SHP77 (cell line): Measurements from ENCODE around the gene SHC2.
"Not testable (repeated sequence)": the region's sequence is repeated elsewhere in the genome, so short reads cannot be mapped to it uniquely, and the experiment has no call there.

Experiments used
- DNase-seq, 2 experiments: peaks; one replicate each; lab custom pipeline; 2025; lab: John Stamatoyannopoulos, UW

SHC2 gene

DNA sequence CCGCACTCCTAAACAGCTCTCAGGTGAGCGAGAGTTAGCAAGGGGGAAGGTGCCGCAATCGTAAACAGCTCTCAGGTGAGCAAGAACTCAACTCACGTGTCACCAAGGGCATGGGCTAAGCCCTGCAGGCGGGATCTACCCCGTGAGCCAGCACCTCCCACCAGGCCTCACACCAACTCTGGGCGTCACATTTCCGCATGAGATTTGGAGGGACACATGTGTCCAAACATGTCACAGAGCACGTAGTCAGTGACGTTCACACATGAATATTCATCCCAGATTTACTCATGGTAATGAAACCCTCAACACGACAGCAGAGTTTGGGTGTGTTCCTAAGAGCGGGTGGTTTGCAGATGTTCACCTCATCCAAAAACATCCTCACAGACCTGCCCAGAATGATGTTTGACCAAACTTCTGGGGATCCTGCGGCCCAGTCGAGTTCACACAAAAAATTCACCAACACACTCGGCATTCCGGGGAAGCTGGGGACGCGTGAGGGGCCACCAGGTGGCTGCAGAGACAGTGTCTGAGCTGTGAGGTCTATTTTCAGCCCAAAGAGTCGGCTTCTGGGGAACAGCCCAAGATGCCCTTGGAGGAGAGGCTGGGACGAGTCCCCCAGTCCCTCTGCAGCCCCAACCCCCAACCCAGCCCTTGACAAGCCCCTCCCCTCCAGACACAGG is 71.4 kb downstream of the SHC2 start:
- no peak for DNase-seq

DNA sequence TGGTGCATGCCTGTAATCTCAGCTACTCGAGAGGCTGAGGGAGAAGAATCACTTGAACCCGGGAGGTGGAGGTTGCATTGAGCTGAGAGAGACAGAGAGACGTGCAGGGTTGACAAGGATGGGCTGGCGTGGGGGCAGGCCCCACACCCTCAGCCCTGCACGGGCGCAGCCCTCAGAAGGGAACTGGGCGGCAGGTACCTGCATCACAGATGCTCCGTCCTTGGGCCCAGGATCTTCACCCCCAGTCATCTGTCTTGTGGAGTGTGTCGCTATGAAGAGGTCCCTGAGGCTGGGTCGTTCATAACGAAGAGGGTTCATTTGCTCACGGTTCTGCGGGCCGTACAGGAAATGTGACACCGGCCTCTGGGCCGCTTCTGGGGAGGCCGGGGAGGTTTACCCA is 72.1 kb downstream of the SHC2 start:
- DNase-seq, result no peak

DNA sequence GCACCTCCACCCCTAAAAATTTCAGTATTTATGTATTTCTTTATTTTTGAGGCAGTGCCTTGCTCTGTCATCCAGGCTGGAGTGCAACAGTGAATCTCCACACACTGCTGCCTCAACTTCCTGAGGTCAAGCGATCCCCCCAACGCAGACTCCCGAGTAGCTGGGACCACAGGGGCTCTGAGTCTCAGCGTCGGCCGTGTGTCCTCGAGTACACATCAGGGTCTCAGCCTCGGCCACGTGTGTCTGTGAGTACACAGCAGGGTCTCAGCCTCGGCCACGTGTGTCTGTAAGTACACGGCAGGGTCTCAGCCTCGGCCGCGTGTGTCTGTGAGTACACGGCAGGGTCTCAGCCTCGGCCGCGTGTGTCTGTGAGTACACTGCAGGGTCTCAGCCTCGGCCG is 73.1 kb downstream of the SHC2 start:
- no peak for DNase-seq

DNA sequence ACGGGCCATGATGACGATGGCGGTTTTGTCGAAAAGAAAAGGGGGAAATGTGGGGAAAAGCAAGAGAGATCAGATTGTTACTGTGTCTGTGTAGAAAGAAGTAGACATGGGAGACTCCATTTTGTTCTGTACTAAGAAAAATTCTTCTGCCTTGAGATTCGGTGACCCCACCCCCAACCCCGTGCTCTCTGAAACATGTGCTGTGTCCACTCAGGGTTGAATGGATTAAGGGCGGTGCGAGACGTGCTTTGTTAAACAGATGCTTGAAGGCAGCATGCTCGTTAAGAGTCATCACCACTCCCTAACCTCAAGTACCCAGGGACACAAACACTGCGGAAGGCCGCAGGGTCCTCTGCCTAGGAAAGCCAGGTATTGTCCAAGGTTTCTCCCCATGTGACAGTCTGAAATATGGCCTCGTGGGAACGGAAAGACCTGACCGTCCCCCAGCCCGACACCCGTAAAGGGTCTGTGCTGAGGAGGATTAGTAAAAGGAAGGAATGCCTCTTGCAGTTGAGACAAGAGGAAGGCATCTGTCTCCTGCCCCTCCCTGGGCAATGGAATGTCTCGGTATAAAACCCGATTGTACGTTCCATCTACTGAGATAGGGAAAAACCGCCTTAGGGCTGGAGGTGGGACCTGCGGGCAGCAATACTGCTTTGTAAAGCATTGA is 74.1 kb downstream of the SHC2 start:
- DNase-seq, result not testable (repeated sequence)

DNA sequence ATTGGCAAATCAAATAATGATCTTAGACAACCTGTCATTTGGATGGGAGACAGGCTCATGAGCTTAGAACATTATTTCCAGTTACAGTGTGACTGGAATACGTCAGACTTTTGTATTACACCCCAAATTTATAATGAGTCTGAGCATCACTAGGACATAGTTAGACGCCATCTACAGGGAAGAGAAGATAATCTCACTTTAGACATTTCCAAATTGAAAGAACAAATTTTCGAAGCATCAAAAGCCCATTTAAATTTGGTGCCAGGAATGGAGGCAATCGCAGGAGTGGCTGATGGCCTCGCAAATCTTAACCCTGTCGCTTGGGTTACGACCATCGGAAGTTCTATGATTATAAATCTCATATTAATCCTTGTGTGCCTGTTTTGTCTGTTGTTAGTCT is 74.6 kb downstream of the SHC2 start:
- DNase-seq, result not testable (repeated sequence)

DNA sequence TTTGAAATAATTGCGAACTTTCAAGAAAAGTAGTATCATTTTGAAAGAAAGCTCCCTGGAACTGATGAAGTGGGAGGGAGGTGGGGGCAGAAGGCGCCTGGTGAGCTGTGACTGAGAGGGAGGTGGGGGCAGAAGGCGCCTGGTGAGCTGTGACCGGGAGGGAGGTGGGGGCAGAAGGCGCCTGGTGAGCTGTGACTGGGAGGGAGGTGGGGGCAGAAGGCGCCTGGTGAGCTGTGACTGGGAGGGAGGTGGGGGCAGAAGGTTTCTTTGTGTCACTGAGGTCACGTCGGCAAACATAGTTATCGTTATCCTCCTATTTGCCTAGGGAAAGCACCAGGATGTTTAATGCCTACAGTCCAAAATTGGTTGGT is 76.0 kb downstream of the SHC2 start:
- DNase-seq, result no peak

DNA sequence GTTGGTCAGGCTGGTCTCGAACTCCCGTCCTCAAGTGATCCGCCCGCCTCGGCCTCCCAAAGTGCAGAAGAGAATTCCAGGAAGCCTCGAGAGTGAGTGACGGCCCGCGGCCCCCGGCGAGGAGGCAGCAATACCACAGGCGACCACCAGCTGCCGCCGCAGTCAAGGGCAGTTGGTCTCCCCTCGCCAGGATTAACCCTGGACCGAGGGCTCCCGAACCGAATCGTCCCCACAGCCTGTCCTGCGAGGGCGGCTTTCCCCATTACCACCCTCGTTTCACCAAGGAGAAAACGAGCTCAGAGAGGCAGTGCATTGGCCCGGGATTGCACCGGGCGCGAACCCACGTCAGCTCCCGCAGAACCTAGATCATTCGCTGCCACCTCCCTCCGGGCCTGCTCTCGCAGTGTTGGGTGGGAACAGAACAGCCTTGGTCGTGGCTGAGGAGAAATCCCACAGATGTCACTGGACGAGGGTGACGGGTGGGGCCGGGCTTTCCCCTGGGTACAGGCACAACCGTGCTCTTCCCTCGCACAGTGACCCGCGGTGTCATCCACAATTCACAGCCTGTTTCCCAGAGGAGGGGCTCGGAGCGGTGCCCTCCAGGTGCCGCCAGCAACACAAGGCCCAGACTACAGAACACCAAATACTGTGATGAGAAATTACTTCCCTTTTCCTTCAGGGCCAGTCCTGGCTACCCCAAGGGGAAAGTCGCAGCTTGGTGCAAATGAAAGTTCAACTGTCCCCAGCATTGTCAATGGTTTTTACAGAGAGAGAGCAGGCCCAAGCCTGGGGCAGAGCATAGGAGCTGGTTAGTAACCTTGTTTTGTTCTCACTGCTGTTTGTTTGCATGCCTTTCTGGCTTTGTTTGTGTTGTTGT is 76.7 kb downstream of the SHC2 start:
- no peak for DNase-seq

DNA sequence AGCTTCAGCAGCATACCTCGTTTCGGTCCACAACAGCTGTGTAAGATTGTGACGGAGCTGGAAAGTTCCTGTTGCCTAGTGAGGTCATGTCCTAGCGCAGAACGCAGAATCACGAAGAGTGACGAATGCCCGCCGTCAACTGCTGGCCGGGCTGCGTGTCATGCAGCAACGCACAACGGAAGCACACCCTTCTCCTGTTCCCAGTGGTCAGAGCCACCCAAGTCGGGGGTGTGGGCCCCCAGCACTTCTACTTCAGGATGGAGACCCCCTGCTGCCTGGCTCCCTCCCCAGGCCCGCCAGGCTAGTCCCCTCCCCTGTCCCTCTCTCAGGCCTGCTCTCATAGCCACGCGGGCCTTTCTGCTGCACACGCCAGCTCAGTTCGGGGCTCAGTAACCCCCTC is 77.8 kb downstream of the SHC2 start:
- DNase-seq, result no peak

DNA sequence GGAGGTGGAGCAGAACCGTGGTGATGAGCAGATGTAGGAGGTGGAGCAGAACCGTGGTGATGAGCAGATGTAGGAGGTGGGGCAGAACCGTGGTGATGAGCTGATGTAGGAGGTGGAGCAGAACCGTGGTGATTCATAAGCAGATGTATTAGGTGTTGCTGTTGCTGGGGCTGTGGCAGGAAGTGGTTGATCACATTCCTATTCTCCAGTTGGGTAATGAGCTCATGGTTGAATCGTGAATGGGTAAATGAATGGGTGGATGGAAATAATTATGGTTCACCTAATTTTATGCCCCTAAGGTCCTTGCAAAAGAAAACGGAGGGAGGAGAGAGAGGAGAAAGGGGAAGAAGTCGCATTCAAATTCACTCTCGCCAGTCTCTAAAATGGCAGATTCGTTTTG is 78.3 kb downstream of the SHC2 start:
- not testable (repeated sequence) for DNase-seq

DNA sequence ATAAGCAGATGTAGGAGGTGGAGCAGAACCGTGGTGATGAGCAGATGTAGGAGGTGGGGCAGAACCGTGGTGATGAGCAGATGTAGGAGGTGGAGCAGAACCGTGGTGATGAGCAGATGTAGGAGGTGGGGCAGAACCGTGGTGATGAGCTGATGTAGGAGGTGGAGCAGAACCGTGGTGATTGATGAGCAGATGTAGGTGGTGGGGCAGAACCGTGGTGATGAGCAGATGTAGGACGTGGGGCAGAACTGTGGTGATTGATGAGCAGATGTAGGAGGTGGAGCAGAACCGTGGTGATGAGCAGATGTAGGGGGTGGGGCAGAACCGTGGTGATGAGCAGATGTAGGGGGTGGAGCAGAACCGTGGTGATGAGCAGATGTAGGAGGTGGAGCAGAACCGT is 78.9 kb downstream of the SHC2 start:
- DNase-seq, result not testable (repeated sequence)

DNA sequence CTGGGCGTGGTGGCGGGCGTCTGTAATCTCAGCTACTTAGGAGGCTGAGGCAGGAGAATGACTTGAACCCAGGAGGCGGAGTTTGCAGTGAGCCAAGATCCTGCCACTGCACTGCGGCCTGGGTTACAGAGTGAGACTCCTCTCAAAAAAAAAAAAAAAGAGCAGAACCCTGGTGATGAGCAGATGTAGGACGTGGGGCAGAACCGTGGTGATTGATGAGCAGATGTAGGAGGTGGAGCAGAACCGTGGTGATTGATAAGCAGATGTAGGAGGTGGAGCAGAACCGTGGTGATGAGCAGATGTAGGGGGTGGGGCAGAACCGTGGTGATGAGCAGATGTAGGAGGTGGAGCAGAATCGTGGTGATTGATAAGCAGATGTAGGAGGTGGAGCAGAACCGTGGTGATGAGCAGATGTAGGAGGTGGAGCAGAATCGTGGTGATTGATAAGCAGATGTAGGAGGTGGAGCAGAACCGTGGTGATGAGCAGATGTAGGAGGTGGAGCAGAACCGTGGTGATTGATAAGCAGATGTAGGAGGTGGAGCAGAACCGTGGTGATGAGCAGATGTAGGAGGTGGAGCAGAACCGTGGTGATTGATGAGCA is 80.1 kb downstream of the SHC2 start:
- DNase-seq, result not testable (repeated sequence)

DNA sequence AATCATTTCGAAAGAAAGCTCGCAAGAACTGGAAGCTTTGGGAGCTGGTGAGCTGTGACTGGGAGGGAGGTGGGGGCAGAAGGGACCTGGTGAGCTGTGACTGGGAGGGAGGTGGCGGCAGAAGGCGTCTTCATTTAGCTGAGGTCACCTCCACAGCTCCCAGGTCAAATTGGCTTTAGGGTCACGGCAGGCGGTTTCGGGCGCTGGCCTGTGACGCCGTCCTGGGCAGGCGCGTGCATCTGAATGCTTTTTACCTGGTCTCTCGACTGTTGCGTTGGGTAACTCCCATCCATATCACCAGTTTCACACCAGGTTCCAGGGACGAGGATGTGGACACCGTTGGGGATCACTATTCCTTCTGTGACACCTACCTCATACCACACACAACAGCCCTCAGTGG is 81.0 kb downstream of the SHC2 start:
- no peak for DNase-seq

DNA sequence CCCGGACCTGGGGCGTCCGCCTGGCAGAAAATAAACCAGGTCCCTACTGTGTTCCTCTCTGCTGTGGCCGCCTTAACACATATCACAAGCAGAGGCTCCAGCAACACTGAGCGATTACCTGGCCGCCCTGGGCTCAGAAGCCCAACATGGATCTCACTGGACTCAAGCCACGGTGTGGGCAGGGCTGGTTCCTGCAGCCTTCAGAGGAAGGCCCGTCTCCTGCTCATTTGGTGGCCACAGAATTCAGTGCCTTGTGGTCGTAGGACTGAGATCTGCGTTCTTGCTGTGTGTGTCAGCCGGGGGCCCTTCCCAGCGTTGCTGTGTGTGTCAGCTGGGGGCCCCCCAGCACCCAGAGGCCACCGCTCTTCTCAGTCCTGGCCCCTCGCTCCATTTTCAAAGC is 82.1 kb downstream of the SHC2 start:
- no peak for DNase-seq

DNA sequence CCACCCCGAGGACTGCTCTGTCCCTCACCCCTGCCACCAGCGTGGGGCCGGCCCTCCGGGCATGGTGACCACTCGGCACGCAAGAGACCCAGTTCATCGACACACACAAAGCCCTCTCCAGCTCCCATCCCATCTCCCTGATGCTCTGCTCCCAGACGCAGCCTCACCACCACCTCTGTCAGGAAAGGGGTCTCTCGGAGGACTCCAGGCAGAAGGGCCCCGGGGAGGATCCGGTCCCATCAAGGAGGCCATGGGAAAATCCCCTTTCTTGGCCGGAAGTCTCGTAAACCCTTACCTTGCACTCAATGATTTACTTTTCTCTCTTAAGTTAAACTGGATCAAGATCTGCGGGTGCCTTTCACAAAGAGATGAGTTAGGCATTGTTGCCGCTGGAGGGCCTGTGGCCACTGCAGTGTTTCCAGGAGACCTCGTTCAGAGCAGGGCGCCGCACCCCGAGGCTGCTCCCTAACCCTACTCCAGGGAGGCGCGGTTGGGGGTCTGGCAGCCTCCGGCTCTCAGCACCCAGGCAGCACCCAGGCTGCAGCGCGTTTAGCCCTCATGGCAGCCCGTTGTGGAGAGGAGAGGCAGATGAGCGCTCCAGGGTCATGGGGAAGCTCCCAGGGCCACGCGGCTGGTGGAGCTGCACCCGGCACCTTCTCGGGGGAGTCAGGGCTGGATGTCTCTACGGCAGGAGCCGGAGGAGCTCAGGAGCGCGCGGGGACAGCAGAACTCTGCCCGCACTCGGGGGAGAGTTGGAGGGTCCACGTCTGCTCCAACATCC is 82.8 kb downstream of the SHC2 start:
- no peak for DNase-seq

DNA sequence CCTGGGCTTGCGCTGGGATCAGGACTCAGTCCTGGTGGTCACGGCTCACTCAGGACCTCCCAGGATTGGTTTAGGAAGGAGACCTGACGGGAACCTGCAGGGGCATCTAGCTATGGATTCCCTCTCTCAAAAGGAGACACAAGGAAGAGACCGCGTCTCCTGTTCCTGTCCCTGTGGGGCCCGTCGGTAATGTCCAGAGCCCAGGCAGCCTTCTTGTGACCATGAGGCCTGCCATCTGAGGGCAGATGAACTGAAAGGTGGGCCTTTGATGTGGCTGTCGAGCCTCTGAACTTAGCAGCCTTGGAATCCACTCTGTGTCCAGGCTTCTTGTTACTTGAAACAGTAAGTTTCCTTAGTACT is 84.7 kb downstream of the SHC2 start:
- no peak for DNase-seq

DNA sequence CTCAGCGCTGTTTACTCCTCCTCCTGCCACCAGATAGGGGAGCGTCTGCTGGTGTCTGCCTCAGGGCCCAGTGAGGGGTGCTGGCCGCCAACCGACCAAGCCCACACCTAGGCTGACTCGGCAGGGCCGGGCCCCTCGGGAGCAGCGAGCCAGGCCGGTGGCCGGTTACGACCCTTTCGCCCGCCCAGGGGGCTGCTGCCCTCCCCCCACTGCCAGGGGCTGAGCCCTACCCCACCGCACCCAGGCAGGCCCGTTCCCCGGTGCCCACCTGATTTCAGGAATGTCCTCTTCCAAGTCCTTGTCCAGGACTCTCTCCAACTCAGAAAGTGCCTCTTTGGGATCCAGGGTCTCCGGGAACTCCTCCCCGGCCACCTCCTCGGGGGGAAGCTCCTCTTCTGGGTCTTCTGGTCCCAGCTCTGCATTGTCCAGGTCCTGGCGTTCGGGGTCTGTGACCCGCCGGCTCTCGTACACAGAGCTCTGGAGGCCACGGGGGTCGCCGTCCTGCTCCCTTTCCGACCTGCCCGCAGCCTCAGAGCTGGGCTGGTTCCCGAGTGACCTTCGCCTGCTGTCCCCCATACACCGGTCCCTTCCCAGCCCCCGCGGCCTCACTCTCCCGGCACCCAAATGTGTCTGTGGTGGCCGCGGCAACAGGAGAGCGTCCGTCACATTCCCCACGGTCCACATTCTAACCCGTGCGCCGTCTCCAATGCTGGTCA is 85.3 kb downstream of the SHC2 start:
- no peak for DNase-seq

DNA sequence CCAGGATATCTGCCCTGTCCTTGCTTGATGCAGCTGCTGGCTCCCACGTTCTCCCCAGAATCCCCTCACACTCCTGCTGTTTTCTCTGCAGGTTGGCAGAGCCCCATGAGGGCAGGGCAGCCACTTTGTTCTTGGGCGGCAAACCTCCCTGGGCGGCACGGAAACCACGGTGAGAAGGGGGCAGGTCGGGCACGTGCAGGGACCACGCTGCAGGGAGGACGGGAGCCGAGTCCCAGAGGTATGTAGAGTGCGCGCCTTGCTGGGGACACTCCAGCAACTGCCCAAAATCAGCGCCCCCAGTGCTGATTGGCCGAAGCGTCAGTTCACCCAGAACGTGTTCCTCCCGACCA is 86.0 kb downstream of the SHC2 start:
- no peak for DNase-seq

DNA sequence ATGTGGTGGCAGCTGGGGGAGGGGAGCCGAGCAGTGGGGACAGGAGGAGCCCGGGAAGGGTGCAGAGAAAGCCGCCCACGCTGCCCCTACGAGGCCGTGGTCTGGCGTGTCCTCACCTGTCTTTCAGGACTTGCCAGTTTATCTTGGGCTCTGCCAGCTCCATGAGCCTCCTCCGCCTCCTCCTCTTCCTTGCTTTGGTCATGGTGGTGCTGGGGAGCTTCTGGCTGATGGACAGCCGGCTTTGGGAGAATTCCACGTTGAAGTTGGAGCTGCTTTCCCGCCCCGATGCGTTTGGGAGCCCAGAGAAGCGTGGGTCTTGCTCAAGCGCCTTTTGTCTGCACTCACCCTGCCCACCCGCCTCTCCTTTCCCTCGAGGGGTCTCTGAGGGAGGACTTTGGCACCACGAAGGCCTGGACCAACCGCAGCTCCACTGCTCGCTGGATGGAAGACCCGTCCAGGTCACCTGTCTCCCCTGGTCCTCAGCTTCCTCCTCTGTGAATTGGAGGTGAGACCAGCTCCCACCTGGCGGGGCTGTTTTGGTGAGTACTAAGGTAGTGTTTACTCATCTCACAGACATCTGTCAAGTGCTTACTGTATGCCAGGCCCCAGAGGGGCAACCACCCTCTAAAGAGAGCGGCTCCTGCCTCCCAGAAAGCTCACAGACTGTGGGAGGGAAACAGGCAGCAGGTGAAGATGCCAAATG is 86.5 kb downstream of the SHC2 start:
- no peak for DNase-seq

DNA sequence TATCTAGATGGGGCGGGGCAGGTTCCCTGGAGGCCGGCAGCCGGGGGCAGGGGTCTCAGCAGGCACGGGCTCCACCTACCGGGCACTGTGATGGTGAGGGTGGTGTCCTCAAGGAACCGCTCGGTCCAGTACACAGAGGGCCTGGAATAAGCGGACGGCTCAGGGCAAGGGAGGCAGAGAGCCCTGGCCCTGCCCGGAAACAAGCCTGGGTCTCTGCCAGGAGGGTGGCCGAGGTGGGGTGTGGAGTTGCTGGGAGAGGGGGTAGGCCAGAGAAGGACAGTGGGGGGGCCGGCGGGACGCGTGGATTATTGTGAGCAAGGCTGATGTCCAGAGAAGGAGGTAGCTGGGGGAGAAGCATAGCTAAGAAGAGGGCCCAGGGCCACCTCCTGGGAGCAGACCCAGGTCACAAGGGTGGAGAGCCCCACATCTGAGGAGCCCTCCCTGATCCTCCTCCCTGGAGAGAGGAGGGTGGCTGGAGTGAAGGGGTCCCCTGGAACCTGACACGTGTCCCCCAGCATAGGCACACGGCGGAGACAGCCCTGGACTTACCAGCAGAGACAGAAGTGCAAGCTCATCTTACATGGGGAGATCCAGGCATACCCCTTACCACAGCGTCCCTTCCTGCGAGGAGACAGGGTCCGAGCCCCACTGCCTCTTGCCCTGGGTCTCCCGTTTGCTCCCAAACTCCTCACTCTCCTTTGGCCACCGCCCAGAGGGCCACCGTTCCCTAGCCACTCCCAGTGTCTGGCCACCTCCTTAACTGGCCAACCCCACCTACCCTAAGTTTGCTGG is 87.2 kb downstream of the SHC2 start:
- DNase-seq, result no peak

DNA sequence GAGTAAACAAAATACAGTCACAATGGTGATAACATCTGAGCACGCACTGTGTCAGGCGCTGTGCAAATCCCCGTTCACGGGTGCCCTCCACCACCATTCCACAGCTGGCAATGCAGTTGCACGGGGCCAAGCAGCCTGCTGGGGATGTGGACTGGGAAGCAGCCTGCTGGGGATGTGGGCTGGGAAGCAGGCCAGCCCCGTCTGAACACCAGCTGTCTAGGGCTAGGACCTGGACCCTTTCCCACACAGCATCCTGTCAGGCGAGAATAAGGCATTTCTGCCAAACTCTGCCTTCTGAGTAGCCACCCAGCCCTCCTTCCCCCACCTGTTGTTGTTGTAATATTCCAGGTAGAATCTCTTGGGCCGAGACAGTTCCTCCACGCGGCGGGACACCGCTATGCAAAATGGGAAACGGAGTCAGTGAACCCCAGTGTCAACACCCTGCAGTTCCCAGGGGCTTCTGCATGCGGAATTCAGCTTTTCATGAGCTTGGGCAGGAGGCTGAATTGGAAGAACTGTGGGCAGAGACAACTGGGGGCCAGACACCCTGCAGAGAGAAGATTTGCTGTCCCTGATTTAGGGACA is 88.4 kb downstream of the SHC2 start:
- no peak for DNase-seq
